Measurements from ENCODE around the gene B4GALT6. TPM values are rescaled to one million over a fixed set of nuclear protein-coding genes. Genes with fewer than 3 reads are reported as not detected.

B4GALT6 gene
- total and polyA plus RNA-seq, 2 of the 13 experiments (the other 11 are each of a cell fraction or from before 2014, with no cell fraction given), result 1.9 to 3.3 TPM

- TF ChIP-seq PAXIP1 (CRISPR knock-in tag; conservative IDR thresholded peaks at IDR 0.05) (peak; percentile 63), HOXD1 (CRISPR knock-in tag; IDR thresholded peaks at IDR 0.05) (no peak)
- TF ChIP-seq, protein P1, sequence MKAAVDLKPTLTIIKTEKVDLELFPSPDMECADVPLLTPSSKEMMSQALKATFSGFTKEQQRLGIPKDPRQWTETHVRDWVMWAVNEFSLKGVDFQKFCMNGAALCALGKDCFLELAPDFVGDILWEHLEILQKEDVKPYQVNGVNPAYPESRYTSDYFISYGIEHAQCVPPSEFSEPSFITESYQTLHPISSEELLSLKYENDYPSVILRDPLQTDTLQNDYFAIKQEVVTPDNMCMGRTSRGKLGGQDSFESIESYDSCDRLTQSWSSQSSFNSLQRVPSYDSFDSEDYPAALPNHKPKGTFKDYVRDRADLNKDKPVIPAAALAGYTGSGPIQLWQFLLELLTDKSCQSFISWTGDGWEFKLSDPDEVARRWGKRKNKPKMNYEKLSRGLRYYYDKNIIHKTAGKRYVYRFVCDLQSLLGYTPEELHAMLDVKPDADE (CRISPR knock-in tag; IDR thresholded peaks at IDR 0.05), result no peak
Measured at GRCh38 chr18:31647127-31647753, 37.1 kb downstream of the B4GALT6 start (continued).

DNA sequence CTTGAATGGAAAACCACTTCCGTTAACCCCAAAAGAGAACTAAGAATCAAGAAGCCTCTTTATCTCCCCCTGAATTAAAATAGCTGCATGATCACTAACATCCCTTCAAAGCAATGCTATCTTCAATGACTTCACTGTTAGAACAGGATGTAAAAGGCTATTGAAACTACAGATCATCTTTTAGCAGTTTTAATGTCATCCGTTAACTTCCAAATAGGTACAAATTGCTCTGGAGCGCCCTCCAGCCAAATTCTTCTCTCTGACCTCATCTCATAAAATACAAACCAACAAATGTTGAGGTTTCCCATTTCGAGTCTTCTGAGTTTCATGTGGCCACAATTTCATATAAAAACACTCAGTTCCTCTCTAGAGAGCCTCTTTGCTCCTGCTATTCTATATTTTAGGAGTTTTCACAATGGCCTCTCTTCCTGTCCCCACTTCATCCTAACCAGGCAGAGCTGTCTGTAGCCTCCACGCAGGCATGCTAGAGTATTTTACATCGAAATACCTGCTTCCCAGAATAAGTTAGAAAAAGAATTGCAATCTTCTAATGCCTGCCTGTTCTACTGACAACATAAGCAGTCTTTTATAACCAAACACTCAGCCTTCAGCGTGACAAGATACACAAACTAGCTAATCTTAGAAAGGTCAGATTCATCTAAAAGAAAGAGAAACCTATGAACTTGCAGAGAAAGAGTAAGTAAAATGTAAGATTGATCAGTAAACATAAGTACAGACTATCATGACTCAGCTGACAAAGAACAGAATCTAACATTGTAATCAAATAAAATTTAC is 37.9 kb downstream of the B4GALT6 start:
- Histone ChIP-seq H3K4me3 (replicated peaks in 1 of 3; ENCODE audit: insufficient read depth in 1 of 3, low read depth in 2 of 3, low read length in 3 of 3) (no peak overlapping the region), H3K79me2 (ENCODE audit: insufficient read depth, low read length) (no peaks in the 10 kb centered on the region), H3K9ac (ENCODE audit: insufficient read depth, low read depth, low read length) (no peak overlapping the region), H3K27ac (ENCODE audit: extremely low read length, insufficient read depth, low read length) (no peak overlapping the region), H3K36me3 (replicated peaks in 1 of 2; ENCODE audit: control insufficient read depth in 1 of 2, insufficient read depth in 2 of 2, low read length in 2 of 2) (no peaks in the 10 kb centered on the region), H3K4me2 (ENCODE audit: low read depth, low read length) (no peak overlapping the region), H4K20me1 (ENCODE audit: insufficient read depth, low read length) (no peaks in the 10 kb centered on the region), H2AFZ (ENCODE audit: low read length) (no peak overlapping the region), H3K9me3 (ENCODE audit: low read length) (no peaks in the 10 kb centered on the region), H3K4me1 (ENCODE audit: insufficient read depth, low read length) (peaks cover 35% of the 10 kb centered on the region), H3K27me3 (ENCODE audit: control insufficient read depth in 1 of 2, insufficient read depth in 2 of 2, low read length in 2 of 2) (no peaks in the 10 kb centered on the region)
- in situ Hi-C loops (cut with HindIII; ENCODE audit: extremely low pct_ligation_motif_present, low pct_unique_long_range_greater_than_20kb) (no loop called here), intact Hi-C loops (cut with micrococcal nuclease; ENCODE audit: unreplicated experiment) (no loop called here)
- DNase-seq (ENCODE audit: low spot score) (no peak), ATAC-seq (no peak), FAIRE-seq (no peak)
- no TSS peak for BruUV-seq (replicated peaks)
- WGBS (ENCODE audit: low lambda C conversion rate), result 50% methylated on average over 7 of the region's 7 CpGs
- ChIA-PET CTCF (ENCODE audit: low intra/inter-chr PET ratio, low total read pairs) (no interaction called here), POLR2A (no interaction called here)
- TF ChIP-seq KDM2A (CRISPR knock-in tag; IDR thresholded peaks at IDR 0.05; ENCODE audit: borderline replicate concordance, low read depth), result no peak

Measured in HepG2 (cell line).